Measurements from ENCODE around the gene FBXW4.

FBXW4 gene

DNA sequence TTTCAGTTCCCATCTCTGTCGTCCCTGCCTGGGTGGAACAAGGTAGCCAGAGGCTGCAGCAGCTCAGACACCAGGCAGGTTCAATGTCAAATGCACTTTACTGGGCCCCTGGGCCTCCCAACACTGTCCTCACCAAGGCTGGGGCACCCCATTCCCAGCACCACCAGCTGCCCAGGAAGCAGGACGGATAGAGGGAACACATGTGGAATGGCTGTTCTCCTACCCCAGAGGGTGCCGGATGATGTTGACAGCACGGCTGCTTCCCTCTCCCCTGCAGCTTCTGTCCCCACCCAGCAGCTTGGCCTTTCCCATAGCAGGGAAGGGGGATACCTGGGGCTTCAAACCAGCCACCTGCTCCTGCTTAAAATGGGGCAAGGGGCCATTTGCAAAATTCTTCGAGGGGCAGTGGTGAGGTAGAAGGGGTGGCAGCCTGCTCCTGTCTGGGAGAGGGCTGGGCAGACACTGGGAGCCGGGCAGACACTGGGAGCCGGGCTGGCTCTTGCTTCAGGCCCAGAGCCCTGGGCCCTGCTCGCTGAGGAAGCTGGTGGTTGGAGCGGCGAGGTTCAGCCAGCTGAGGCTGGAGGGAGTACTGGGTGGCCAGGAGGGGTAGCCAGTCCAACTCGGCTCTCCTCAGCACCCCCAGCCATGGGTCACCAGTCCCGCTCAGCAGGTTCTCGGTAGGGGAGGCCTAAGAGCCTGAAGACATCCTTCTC lies 116.0 kb downstream of the FBXW4 start:
- DNase-seq = no peak

DNA sequence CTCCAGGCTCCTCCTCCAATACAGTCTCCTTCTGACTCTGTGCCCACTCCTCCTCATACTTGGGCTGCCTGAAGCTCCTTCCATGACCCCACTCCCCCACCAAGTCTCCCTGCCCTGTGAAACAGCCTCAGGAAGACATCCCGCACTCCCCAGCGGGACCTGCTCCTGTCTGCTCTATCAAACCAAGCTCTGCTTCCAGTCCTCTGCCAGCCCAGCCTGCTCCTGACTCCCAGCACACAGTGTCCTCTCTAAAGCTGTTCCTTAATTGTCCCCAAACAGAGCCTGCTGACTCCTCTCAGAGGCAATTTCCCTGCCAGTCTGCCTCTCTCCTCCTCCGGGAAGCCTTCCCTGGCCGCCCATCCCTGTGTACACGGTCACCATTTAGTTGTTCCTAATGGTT lies 116.8 kb downstream of the FBXW4 start:
- no peak for DNase-seq

DNA sequence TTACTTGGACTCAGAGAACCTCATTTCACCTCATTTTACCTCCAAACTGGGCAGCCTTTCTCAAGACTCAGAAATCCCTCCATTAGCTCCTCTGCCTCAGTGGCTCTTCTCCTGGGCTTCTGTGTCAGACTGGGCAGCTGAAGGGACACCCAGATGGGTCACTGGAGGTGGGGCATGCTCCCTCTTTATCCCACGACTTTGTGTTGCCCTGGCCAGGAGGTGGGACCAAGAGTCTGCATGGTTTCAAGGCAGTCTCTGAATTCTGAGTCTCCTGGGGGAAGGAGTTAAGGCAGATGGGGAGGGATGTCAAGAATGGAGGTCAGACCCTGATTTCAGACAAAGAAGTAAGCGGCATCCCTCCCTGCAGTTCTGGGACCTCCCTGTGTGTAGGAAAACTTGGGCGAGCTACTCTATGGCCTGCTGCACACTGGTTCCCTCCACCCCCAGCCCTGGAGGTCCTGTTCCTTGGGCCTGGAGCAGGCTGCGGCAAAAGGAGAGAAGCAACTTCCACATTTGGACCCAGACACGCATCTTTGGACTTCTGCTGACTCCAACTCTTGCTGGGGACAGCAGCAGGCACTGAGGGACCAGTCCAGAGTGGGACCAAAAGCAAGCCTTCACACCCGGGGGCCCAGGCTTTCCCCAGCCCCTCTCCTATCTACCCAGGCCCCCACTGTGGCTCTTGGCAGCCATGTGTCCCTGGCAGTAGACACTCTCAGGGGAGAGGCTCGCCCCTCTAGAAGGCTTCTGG lies 117.7 kb downstream of the FBXW4 start:
- DNase-seq = no peak

DNA sequence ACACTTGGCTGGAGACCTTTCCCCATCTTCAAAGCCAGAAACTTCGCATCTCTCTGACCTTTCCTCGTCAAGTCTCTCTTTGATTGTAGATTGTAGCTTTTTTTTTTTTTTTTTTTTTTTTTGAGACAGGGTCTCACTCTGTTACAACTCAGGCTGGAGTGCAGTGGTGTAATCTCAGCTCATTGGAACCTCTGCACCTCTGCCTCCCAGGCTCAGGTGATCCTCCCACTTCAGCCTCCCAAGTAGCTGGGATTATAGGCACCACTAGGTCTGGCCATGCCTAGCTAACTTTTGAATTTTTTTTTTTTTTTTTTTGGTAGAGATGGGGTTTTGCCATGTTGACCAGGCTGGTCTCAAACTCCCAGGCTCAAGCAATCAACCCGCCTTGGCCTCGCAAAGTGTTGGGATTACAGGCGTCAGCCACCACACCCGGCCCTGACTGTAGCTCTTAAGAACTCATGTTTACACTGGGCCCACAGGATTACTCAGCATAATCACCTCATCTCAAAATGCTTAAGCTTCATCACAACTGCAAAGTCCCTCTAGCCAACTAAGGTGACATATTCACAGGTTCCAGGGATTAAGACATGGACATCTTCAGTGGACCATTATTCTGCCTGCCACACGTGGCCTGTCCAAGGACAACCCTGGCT lies 118.6 kb downstream of the FBXW4 start:
- no peak for DNase-seq

DNA sequence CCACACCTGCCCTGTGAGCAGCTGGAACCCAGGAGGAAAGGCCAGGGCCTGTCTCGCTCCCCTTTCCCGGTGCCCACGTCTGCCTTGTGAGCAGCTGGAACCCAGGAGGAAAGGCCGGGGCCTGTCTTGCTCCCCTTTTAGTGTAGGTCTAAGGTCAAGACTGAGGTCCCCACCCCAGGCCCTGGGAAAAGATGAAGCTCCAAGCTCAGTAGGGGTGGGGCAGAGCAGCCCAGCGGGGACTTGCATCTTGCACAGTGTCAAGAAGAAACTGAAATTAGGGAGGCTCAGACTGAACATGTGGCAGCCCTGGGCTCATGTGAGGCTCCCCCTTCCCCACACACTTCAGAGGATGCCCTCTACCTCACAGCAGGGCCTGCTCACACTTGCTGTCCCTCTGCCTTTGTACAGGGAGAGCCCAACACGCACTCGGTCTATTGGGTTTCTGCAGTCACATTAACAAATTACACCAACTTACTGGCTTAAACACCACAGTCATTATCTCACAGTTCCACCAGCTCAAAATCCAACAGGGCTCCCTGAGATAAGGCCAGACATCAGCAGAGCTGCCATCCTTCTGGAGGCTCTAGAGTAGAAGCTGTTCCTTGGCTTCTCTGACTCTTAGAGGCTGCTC lies 119.3 kb downstream of the FBXW4 start:
- DNase-seq = no peak

DNA sequence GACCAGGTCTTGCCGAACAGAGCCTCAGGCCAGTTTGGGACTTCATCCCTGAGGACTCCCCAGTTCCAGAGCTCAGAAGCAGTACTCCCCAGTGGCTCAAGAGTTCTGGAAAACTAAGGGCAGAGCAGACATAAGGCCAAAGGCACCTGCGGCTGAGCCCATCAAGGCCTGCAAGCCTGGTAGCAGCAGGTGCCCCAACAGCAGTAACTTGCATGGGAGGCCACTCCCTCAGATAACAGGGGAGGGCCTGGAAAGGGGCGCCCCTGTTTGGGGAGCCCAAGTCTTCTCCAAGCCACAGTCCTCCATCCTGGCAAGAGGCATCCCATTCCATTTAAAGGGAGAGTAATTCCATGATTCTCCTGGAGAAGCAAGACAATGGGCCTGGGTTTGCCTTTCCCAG lies 119.9 kb downstream of the FBXW4 start:
- DNase-seq = no peak

DNA sequence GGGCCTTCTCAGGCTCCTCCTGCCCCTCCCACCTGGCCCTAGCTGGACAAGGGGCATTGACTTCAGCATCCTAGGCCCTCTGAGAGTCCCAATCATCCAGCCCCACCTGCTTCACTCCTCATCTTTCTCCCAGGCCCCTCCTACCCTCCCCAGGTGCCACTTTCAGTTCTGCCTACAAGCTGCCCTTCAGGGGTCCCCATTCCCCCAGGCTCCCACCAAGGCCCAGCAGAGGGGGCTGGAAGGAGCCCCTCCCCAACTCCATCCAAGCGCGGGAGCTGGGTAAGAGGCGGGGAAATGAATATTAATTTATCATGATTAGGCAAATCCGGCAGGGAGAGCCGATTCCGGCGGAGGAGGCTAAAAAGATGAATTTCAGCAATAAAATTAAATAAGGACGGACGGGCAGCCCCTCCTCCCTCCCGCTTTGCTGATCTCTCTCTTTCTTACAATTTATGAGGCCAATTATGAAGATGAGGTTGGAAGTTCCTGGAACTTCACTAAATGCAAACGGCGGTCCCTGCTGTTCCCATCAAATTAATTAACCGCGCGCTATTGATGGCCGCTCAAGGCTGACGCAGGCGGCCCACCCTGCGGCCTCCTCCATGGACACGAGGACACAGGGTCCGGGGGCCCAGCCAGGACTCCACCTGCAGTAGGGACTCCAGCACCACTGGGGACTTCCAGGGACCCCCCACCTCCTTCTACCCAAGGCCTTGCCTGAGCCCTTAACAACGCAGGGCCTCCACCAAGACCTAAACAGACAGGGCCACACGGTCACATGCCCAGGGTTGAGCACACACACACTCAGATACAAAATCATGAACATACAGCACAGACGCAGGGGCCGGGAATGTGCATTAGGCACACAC lies 120.9 kb downstream of the FBXW4 start:
- DNase-seq = no peak

DNA sequence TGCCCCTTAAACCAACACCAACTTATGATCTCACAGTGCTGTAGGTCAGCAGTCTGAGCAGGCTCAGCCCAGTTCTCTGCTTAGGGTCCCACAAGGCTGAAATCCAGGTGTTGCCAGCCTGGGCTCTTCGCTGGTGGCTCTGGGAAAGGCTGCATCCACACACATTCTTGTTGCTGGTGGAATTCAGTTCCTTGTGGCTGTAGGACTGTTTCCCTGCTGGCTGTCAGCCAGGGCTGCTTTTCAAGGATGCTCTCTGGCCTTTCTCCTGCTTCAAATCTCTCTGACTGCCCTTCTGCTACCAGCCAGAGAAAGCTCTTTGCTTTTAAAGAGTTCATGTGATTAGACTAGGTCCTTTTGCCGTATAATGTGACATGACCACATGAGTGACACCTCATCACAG lies 122.2 kb downstream of the FBXW4 start:
- no peak for DNase-seq

DNA sequence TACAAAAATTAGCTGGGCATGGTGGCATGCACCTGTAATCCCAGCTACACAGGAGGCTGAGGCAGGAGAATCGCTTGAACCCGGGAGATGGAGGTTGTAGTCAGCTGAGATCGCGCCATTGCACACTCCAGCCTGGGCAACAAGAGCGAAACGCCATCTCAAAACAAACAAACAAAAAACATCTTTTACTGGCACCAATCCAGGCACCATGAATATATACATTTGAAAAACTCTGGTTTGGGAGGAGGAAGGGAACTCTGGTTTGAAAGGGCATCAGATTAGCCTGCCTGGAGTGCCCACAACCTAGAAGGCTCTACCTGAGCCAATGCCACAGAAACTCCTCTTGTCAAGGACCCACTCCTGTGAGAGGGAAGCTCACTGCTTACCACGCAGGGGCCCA lies 122.8 kb downstream of the FBXW4 start:
- no peak for DNase-seq

DNA sequence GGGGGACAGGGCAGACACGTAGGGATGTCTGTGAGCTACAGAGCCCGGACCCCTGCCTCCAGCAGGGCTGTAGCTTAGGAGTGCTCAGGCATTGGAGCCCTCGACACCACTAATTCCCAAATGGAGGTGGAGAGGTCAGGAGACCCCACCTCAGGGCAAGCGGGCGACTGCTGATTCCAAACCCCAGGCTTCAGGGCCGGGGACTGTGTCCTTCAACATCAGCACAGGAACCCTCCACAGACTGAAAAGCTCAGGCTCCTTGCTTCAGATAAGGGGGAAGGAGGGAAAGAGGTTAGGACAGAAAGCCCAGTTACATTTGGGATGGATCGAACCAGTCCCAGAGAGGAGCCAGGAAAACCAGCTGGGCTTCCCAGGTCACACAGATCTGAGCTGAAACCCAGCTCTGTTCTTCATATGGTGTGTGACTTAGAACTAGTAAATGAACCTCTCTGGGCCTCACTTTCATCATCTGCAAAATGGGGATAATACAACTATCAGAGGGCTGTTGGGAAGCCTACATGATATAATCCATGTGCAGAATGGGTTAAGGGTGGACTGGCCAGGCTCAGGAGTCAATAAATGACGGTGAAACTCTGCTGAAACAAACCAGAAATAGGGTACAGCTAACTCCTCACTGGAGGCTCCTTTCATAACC lies 123.6 kb downstream of the FBXW4 start:
- DNase-seq = no peak

DNA sequence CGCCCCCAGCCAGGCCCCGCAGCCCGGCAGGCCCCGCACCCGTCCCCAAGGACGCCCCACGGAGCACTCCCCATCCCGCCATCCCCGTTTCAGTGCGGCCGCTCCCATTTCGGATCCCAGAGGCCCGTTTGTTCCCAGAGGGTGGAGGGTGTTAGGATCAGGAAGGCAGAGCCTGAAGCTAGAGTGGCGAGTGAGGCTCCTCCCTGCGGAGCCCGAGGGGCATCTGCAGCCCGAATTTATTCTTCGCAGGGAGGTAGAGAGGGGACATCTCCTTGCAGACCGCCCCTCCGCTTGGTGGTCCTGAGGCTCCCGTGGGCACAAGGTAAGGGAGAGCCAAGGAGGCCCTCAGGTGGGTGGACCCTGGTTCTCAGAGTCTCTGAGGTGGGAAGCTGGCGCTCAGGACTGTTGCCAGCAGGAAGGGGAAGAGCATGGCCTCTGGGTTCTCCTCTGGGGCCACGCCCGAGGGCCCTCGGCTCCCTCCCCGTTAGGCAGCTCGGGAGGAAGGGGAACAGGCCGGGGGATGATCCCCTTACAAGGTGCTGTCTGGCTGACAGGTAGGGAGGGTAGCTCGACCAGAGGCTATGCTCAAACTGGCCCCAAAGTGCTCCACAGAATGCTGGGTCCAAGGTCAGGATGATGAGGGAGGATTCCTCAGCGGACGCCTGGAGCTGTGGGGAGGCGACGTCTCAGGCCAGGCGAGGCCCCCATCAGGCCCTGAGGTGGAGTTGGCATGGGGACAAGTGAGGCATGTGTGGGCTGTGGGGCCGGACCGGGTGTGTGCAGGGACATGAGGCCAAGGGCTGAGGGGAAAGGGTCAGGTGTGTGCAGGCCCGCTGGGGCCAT lies 124.3 kb downstream of the FBXW4 start:
- DNase-seq = no peak

DNA sequence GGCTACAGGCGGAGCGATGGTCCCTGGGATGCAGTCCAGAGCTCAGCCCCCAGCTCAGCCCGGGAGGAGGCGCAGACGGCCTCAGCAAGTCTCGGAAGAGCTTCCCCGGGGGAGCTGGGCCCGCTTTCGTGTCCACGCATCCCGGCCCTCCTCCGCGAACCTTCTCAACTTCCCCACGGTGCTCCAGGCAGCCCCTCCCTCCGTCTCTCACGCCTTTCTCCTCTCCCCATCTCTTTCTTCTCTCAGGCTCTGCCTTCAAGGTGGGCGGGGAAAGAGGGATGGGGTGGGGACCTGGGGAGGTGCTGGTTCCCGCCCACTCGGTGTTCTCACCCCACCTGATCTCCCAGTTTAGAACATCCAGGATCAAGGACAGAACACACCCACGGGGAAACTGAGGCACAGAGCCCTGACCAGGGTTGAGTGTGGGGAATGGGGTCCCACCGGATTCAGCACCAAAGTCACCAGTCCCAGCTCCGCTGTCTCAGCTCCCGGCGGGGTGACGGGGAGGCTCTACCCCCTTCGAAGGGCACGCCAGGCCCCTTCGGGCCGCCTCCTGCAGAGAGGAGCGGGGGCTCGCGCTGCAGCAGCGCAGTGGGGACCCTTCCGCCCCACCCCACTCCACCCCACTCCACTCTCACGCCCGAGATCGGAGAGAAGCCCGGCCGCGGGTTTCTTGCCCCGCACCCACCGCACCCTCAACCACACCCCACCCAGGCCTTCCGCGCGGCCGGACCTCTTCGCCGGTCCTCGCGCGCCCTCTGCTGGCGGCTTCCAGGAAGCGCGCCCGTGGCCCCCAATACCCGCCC lies 125.1 kb downstream of the FBXW4 start:
- DNase-seq = peak; percentile 85

DNA sequence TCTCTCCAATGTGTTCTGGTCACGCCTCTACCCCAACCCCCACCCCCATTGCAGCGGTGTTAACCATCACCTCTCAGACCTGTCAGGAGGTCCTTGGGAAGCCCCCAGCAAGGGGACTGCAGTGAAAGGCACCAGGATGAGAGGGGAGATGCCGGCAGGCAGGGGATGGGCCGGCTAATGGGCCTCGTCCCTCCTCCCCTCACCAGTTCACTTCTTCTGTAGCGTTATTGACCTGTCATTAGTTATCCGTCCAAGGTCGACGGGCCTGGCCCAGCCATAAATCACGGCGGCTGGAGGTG lies 125.7 kb downstream of the FBXW4 start:
- DNase-seq = no peak

DNA sequence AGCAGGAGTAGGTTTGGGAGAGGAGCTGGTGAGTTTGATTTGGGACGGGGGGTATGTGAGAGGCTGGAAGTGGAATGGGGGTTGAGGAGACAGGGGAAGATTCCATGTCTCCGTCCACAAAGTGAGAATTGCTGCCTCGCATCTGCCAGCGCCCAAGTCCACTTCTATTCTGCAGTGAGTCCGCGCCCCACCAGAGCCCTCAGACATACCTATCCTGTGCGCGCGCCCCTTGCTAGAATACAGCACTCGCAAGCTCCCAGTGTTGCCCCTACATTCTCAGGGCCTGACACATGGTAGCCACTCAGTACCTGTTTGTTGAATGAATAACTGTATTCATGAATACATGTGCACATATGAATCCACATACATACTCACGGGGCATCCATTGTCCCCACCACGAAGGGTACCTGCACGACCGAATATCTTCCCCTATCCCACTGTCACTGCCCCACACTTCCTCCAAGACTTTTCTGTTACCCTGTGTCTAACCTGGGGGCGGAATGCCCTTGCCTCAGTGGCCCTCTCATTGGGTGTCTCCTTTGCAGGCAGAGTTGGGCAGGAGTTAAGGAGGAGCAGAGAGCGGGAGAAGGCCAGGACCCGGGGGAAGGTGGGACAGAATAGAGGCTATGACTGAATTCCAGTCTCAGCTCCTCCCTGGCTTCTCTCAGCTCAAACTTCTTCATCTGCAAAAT lies 126.8 kb downstream of the FBXW4 start:
- DNase-seq = no peak

DNA sequence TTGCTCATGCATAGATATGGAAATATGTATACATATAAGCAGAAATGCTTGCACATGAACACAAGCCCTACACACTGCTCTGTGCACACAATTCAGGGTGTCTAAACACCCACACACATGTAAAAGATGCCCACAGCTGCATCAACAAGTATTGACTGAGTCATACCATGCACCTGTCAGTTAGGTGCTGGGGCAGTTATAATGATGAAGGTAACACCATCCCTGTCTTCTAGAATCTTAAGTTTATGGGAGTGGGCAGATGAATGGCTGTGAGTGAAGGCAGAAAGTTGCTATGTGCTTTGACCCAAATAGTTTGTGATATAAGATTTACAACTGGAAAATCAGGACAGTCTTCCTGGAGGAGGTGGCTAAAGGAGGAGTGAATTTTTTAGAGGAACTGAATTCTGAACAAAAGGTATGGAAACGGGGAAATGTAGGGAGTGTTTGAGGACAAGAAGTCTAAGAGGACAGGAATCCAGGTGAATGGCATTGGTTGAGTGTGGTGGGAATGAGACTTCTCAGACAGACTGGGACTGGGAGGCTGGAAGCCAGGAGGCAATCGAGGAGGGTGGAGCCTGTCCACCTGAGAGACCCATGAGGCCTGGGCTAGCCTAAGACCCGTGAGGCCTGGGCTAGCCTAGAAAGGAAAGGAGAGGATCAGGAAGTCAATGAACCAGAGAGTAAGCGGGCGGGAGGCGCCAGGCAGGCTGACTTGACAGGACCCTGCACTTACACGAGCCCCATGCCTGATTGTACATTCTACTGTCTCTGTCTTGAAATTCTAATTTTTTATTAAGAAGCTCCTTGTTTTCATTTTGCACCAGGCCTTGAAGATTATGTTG lies 127.6 kb downstream of the FBXW4 start:
- DNase-seq = peak; percentile 11

DNA sequence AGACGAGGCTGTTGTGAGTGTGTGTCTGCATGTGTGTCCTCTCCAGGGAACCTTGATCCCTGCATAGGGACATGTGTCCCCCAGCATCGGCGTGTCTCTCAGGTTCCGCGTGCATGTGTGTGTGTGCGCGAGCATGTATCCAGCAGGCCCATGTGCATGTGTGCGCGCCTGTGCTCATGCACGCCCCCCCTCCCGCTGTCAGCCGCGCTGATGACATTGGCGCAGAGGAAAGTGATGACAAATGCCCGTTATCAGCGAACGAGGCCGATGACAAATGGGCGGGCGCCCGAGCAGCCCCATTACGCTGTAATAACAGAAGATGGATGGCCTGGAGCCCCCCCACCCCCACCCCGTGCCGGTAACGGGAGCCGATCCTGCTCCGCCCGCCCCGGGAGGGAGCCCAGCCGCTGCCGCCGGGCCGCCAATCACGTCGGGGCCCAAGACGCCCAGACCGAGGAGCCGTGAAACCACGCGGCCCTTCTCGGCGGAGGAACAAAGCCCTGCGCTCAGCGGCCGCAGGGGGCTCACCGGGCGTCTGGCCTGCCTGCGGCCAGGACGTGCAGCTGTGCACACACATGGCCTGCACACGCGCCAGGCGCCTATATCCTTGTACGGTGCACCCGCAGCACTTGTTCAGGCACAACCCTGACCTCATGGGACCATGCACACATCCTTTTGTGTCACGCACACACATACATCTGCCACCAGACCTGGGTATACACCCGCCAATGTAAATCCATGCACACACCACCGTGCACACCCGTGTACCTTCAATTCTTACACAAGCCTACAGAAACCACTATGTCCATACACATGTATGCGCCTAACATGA lies 128.4 kb downstream of the FBXW4 start:
- no peak for DNase-seq

DNA sequence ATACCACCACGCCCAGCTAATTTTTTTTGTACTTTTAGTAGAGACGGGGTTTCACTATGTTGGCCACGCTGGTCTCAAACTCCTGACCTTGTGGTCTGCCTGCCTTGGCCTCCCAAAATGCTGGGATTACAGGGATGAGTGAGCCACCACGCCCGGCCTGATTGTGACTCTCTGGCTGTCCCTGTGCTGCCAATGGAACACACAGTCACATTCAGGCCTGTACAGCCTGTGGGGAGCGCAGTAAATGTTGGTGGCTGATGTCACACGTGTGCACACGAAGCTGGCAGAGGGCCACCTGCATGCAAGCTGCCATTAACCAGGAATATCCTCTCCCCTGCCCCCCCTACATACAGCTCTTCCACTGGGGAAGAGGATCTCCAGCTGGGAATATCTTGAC lies 129.0 kb downstream of the FBXW4 start:
- DNase-seq = no peak

DNA sequence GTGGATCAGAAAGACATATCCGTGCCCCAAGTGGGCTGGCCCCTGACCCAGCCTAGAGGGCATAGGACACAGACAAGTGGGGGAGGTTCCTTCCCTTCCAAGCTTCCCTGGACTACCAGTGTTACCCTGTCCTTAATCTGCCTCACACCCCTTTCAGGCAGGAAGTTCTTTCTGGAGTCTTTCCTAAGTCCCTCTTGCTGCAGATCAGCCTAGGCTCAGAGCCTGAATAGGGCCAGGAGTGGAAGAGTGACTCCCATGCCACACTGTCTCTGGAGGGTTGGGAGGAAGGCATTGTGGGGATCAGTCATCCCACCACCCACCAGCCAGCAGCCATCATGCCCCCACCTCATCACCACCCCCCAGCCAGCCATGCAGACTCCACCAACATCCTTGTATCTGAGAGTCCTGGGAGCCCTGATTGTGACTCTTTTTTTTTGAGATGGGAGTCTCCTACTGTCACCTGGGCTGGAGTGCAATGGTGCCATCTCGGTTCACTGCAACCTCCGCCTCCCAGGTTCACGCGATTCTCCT lies 129.5 kb downstream of the FBXW4 start:
- DNase-seq = no peak
